Activated CD4-positive, alpha-beta T cell treated with anti-CD3 and anti-CD28 coated beads, Interleukin-2, amount 50 U/mL, for 24 hours (primary cell): ENCODE measurements around the gene KLHL28.
"Not testable (repeated sequence)": the region's sequence is repeated elsewhere in the genome, so short reads cannot be mapped to it uniquely, and the experiment has no call there.

Source experiments
- DNase-seq, 2 donors: peaks; one replicate each; pipeline ENCODE4 v3.0.0-alpha.2; 2020; ENCODE audit warnings: low read depth in 1 of 2, low spot score in 1 of 2

KLHL28 gene

DNA sequence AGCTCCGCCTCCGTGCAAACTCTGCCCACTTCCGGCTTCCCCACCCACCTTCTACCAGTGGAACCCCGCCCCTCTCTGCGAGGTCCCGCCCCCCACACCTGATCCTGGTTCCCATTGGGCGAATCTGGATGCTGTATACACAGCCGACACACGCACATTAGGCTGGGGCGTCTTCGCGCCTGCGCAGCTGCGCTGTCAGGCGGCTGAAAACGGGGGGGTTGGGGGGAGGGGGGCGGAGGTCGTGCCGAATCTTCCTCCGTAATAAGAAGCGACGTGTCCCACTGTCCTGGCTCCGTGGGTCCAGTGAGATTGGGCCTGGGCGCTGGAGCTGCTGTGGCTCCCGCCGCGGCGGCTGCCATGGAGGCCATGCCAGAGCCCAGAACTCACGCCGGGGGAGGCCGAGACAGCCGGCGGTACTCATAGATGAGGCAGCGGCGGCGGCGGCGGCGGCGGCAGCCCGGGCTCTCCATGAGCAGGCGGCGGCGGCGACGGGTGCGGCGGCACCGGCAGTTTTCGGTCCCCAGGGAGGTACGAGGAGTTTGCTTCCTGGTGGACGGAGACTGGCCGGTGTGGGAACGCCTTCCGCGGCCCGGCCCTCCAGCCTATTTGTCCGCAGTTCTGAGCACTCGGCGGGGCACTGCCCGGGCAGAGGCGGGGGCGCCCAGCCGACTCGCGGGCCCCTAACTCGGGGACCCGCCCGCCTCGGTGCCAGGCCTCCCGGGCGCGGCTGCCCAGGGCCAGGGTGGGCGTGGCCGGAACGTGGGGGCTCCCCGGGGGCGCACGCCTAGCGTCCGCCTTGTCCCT, 64.5 kb downstream of the KLHL28 start:
- peak; percentile 96 to 98 for DNase-seq

DNA sequence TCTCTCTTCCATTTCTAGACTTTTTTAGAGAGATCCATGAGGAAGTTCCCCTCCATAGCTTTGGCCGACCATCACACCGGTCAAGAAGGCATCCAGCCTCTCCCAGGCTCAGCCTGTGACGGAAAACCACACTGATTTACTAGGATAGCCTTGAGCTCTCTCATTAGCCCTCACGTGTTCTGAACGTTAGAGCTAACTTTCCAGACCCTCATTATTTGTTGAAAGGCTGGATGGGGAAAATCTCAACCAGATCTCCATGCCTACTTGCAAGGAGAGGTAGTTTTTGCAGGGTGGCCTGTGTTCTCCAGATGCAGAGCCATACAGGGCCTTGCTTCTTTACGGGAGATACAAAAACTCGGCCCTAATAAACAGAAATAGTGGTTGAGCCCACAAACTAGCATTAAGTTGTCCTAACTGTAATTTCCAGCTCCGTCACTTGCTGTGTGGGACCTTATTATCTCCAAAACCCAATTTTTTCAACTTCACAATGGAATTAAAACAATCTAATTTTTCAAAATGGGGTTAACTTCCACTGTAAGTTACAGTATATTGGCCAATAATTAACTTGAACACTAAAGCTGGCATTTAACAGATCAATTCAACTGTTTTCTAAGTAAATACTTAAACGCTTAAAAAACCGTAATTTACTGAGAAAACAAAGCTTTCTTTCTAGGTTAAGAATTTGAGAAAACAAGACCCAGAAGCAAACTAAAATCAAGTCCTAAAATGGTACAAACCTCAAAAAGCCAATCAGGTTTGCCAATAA, 65.3 kb downstream of the KLHL28 start:
- DNase-seq = no peak

DNA sequence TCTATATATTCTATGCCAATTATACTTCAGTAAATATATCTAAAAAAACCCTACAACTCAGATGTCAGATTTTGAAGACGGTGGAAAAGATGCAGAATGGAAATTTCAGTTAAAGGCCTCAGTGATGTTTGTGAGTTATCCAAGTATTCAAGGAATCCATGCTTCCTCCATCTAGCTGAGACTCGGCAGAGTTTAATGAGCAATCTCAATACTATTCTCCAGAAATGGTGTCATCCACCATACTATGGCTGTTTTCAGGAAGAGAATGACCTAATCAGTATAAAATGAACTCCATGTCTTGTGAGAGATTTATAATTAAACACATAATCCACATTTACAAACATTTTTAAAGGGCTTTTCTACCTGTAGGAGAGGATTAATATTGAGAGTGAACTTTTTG, 66.0 kb downstream of the KLHL28 start:
- DNase-seq = no peak

DNA sequence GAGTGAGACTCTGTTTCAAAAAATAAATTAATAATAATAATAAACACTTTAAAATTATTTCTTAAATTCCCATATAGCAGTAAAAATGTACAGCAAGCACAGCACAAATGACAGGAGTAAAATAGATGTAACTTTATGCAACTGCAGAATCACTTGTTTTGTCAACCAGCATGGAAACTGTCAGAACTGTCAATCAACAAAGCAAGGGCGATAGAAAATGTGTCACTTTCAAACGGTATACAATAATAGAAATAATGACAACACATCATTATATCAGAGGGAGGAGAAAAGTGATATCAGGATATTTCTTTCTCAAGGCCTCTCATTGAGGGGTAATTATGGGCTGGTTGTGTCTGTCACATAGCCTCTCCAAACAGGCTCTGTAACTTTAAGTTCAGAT, 68.2 kb downstream of the KLHL28 start:
- no peak for DNase-seq

DNA sequence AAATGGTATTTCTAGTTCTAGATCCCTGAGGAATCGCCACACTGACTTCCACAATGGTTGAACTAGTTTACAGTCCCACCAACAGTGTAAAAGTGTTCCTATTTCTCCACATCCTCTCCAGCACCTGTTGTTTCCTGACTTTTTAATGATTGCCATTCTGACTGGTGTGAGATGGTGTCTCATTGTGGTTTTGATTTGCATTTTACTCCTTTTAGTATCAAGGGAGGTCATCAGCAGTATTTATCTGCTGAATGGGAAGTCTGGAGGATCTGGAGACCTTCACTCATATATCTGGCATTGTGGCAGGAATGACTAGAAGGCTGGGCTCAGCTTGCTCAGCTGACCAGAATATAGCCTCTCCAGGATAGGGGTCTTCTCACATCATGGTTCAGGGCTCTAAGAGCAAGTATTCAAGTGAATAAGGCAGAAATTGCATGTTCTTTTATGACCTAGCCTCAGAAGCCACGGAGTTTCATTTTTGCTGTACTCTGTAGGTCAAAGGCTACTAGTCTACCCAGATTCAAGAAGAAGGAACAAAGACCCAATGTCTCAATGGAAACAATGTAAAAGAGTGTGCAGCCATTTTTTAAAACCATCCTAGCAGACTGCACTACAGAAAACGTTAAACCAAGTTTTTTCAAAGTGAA, 69.9 kb downstream of the KLHL28 start:
- DNase-seq = not testable (repeated sequence)

DNA sequence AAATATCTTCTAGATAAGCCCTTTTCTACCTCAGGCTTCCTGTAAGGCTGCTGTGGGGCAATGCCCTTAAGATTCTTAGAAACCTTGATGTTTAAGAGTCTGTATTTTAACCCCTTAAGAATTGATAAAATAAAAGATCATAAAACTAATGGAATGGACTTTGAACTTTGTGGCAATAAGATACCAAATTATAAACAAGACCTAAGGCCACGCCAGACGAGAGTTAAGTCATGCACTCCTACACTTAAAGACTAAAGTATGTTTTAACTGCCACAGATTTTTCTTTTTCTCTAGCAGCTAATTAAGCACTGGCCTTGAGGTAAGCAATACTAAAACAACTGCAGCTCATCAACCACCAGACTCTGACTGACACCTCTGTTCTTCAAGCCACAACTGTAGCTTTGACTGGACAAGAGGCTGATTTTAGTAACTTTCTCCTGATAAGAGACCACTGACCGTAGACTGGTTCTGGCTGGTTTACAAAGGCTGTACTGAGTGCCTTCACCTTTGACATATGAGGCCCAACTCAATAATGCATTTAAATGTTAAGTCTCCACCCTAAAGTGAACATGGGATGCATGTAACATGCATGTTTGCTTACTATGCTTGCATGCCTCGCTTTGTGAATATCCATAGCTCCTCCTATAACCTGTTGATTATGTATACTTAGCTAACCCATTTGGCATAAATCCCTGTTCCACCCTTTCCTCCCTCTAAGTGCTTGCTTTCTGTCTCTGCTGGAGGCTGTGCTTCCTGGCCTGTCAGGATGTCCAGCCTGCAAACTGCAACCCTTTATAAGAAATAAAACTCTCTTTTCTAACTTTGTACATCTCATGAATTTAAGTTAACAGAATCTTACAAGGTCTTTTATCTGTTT, 71.9 kb downstream of the KLHL28 start:
- DNase-seq = no peak

DNA sequence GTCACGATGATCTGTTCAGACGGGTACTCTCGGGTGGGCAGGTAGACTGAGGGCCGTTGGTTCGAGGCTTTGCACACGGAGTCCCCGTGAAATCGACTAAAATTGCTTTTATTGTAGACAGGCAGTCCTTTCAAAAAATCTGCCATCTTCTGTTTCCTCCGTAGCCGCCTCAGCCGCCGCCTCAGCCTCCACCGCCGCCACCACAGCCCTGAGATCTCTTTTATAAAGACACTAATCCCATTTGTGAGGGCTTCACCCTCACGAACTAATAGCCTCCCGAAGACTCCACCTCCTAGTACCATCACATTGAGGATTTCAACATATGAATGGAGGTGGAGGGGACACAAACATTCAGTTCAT, 74.2 kb downstream of the KLHL28 start:
- no peak for DNase-seq

DNA sequence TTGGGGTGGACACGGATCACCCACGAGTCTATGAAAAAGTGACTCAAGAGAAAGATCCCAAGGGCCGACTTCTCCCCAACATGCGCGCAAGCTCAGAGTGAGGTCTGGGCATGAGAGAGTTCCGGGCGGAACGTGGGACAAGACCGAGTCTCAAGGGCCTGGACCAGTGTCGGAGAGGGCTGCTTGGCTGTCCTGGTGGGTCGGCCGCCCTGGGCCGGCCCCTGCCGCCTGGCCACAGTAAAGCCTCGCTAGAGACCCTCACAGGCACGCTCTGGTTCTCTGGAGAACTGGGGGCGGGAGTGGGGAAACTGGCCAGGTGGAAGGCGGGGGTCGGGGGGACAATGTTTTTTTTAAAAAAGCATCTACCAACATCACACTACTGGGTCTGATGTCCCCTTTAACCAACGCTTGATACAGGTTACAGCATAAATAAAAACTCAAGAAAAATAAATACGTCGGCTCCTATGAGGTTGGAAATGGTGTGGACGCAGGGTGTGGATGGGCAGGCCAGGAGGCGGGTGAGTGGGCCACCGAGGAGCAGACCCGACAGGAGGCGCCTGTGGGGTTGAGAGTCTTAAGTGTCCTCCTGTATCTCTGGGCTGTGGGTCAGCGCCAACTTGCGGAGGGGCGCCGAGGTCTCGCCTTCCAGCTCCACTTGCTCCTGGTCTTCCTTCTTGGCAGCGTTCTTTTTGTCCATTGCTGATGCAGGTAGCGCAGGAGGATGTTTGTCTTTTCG, 74.7 kb downstream of the KLHL28 start:
- no peak for DNase-seq

DNA sequence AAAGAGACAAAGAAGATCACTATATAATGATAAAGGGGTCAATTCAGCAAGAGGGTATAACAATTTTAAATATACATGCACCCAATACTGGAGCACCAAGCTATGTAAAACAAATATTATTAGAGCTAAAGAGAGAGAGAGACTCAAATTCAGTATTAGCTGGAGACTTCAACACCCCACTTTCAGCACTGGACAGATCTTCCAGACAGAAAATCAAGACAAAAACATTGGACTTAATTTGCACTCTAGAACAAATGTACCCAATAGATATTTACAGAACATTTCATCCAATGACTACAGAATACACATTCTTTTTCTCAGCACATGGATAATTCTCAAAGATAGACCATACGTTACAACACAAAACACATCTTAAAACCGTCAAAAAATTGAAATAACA, 81.0 kb downstream of the KLHL28 start:
- DNase-seq = no peak
